Liver (tissue), 9 donors: ENCODE data around the gene CLK3. TPM values are rescaled to one million over a fixed set of nuclear protein-coding genes. Genes with fewer than 3 reads are reported as not detected.

Experiments used
- DNase-seq: peaks from one replicate; pipeline ENCODE4 v3.0.0-alpha.2; 2017; ENCODE audit warnings: low spot score
- H3K27ac ChIP-seq, 2 donors: one replicate each; pipeline ENCODE4 v1.7.0; 2013; ENCODE audit warnings: inconsistent platforms in 2 of 2, low read length in 2 of 2, control low read depth in 1 of 2, low read depth in 1 of 2, mild to moderate bottlenecking in 1 of 2
- H3K27me3 ChIP-seq, 4 donors: one replicate each; pipeline versions ENCODE4 v1.6.1 to v1.7.0; 2013; ENCODE audit warnings: low read length in 3 of 4, inconsistent platforms in 1 of 4, mild to moderate bottlenecking in 1 of 4, moderate library complexity in 1 of 4; ENCODE audit not compliant: control insufficient read depth in 4 of 4, insufficient read depth in 4 of 4
- H3K36me3 ChIP-seq, 4 donors: one replicate each; pipeline versions ENCODE4 v1.6.1 to v1.7.0; 2013; ENCODE audit warnings: low read length in 3 of 4, mild to moderate bottlenecking in 3 of 4, low read depth in 1 of 4, moderate library complexity in 1 of 4; ENCODE audit not compliant: control insufficient read depth in 4 of 4, insufficient read depth in 3 of 4
- H3K4me1 ChIP-seq, 4 donors: one replicate each; pipeline versions ENCODE4 v1.6.1 to v1.7.0; 2013; ENCODE audit warnings: low read length in 3 of 4, mild to moderate bottlenecking in 3 of 4, moderate library complexity in 1 of 4; ENCODE audit not compliant: control insufficient read depth in 4 of 4, insufficient read depth in 4 of 4
- H3K4me3 ChIP-seq, 3 donors: one replicate each; pipeline versions ENCODE4 v1.6.1 to v1.7.0; 2013; ENCODE audit warnings: low read length in 3 of 3, control low read depth in 1 of 3, low read depth in 1 of 3, mild to moderate bottlenecking in 1 of 3
- H3K9ac ChIP-seq, 2 donors: one replicate each; pipeline ENCODE4 v1.7.0; 2013; ENCODE audit warnings: low read length in 2 of 2, mild to moderate bottlenecking in 2 of 2, moderate library complexity in 2 of 2, control low read depth in 1 of 2, low read depth in 1 of 2
- H3K9me3 ChIP-seq, 4 donors: one replicate each; pipeline versions ENCODE4 v1.6.1 to v1.7.0; 2013; ENCODE audit warnings: low read length in 3 of 4; ENCODE audit not compliant: control insufficient read depth in 4 of 4
- ATF3 ChIP-seq: IDR thresholded peaks from 2 replicates; pipeline ENCODE4 v1.6.1; 2016; ENCODE audit warnings: antibody characterized with exemption
- CTCF ChIP-seq: fragments of 150-350 bp; IDR thresholded peaks from 2 replicates; pipeline ENCODE4 v1.5.1; 2017; ENCODE audit warnings: improper control_type of control experiment, low read depth, low read length; ENCODE audit not compliant: missing input control
- EGR1 ChIP-seq, 2 donors: IDR thresholded peaks; 2 replicates each; pipeline ENCODE4 v1.6.1; 2016 to 2018; ENCODE audit warnings: antibody characterized with exemption in 2 of 2, low read depth in 2 of 2
- FOXA2 ChIP-seq: IDR thresholded peaks from 2 replicates; pipeline ENCODE4 v1.6.1; 2016; ENCODE audit warnings: antibody characterized with exemption
- GABPA ChIP-seq, 2 donors: IDR thresholded peaks in 1 of 2; conservative IDR thresholded peaks in 1 of 2; 2 replicates each; pipeline ENCODE4 v1.6.1; 2016; ENCODE audit warnings: antibody characterized with exemption in 2 of 2, mild to moderate bottlenecking in 1 of 2, moderate library complexity in 1 of 2
- HNF4A ChIP-seq, 2 donors: conservative IDR thresholded peaks; 2 replicates each; pipeline ENCODE4 v1.6.1; 2016; ENCODE audit warnings: antibody characterized with exemption in 2 of 2, mild to moderate bottlenecking in 2 of 2
- HNF4G ChIP-seq: IDR thresholded peaks from 2 replicates; pipeline ENCODE4 v1.6.1; 2016; ENCODE audit warnings: antibody characterized with exemption
- JUND ChIP-seq, 2 donors: IDR thresholded peaks; 2 replicates each; pipeline ENCODE4 v1.6.1; 2016; ENCODE audit warnings: antibody characterized with exemption in 2 of 2
- NR2F2 ChIP-seq: IDR thresholded peaks from 2 replicates; pipeline ENCODE4 v1.6.1; 2016; ENCODE audit warnings: antibody characterized with exemption
- RAD21 ChIP-seq, 2 donors: IDR thresholded peaks; 2 replicates each; pipeline ENCODE4 v1.6.1; 2016; ENCODE audit warnings: antibody characterized with exemption in 2 of 2, mild to moderate bottlenecking in 2 of 2
- RXRA ChIP-seq, 2 donors: IDR thresholded peaks; 2 replicates each; pipeline ENCODE4 v1.6.1; 2017 to 2018; ENCODE audit warnings: antibody characterized with exemption in 2 of 2, mild to moderate bottlenecking in 1 of 2
- SP1 ChIP-seq: IDR thresholded peaks from 2 replicates; pipeline ENCODE4 v1.6.1; 2018; ENCODE audit warnings: antibody characterized with exemption, mild to moderate bottlenecking
- TAF1 ChIP-seq: conservative IDR thresholded peaks from 2 replicates; pipeline ENCODE4 v1.6.1; 2016; ENCODE audit warnings: antibody characterized with exemption, mild to moderate bottlenecking
- YY1 ChIP-seq: IDR thresholded peaks from 2 replicates; pipeline ENCODE4 v1.6.1; 2016; ENCODE audit warnings: antibody characterized with exemption, mild to moderate bottlenecking
- WGBS: extraction: QIAGEN DNeasy Blood & Tissue Kit; methylation state at CpG from one replicate; pipeline ENCODE4 v1.1.7; 2013; 5-methylcytosine and 5-hydroxymethylcytosine counted together
- polyA plus RNA-seq, 2 donors: library from polyadenylated mRNA; stranded (reverse) in 1 of 2; unstranded in 1 of 2; fragments of 200-250 nt in 1 of 2; fragments of >200 nt in 1 of 2; fragmentation: Nextera tagmentation in 1 of 2; extraction: Ambion mirVana in 1 of 2; gene quantifications; one replicate each; pipeline versions ENCODE4 v1.2.1 to v1.2.3, GENCODE V29; 2013 to 2015
- total RNA-seq, 2 donors: library from RNA; depleted of rRNA; stranded (reverse); fragments of >200 nt; gene quantifications; one replicate each; pipeline ENCODE4 v1.2.3, GENCODE V29; 2014
- TF ChIP-seq, protein P1 (sequence below): IDR thresholded peaks from 2 replicates; pipeline ENCODE4 v1.6.1; 2016; ENCODE audit warnings: antibody characterized with exemption, mild to moderate bottlenecking
- TF ChIP-seq, protein P2 (sequence below): IDR thresholded peaks from 2 replicates; pipeline ENCODE4 v1.6.1; 2016; ENCODE audit warnings: antibody characterized with exemption
- TF ChIP-seq, protein P3 (sequence below): IDR thresholded peaks from 2 replicates; pipeline ENCODE4 v1.6.1; 2016; ENCODE audit warnings: antibody characterized with exemption
- donor health status: healthy.
- donor health status: healthy.
- donor health status: healthy.
- donor health status: healthy.
- donor health status: healthy.

CLK3 gene
- total and polyA plus RNA-seq, 4 donors: 20.1 to 66.8 (median 28.4) TPM

GRCh38 chr15:74626336-74626735 is 10.7 kb downstream of the CLK3 start (continued):
- TF ChIP-seq, protein P1, sequence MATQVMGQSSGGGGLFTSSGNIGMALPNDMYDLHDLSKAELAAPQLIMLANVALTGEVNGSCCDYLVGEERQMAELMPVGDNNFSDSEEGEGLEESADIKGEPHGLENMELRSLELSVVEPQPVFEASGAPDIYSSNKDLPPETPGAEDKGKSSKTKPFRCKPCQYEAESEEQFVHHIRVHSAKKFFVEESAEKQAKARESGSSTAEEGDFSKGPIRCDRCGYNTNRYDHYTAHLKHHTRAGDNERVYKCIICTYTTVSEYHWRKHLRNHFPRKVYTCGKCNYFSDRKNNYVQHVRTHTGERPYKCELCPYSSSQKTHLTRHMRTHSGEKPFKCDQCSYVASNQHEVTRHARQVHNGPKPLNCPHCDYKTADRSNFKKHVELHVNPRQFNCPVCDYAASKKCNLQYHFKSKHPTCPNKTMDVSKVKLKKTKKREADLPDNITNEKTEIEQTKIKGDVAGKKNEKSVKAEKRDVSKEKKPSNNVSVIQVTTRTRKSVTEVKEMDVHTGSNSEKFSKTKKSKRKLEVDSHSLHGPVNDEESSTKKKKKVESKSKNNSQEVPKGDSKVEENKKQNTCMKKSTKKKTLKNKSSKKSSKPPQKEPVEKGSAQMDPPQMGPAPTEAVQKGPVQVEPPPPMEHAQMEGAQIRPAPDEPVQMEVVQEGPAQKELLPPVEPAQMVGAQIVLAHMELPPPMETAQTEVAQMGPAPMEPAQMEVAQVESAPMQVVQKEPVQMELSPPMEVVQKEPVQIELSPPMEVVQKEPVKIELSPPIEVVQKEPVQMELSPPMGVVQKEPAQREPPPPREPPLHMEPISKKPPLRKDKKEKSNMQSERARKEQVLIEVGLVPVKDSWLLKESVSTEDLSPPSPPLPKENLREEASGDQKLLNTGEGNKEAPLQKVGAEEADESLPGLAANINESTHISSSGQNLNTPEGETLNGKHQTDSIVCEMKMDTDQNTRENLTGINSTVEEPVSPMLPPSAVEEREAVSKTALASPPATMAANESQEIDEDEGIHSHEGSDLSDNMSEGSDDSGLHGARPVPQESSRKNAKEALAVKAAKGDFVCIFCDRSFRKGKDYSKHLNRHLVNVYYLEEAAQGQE: no peak
- TF ChIP-seq SP1 (no peak), ATF3 (no peak), TAF1 (no peak), RAD21 (IDR thresholded peaks at IDR 0.05) (no peak), HNF4G (no peak), YY1 (no peak)

- H3K9me3 ChIP-seq: no peaks in the 10 kb centered on the region
- WGBS: 89% methylated on average over 10 of the region's 10 CpGs
- DNase-seq: no peak
- H3K9ac ChIP-seq: no peak overlapping the region
- no peak overlapping the region for H3K4me3 ChIP-seq
- no peak overlapping the region for H3K27ac ChIP-seq
- H3K27me3 ChIP-seq: no peaks in the 10 kb centered on the region
- peaks cover 38 to 88% (median 73%) of the 10 kb centered on the region in 4 donors for H3K36me3 ChIP-seq
- peaks cover 2 to 14% (median 7%) of the 10 kb centered on the region in 4 donors for H3K4me1 ChIP-seq
- TF ChIP-seq EGR1 (IDR thresholded peaks at IDR 0.05; ENCODE audit: low read depth in 2 of 2) (no peak), FOXA2 (no peak), SP1 (no peak), HNF4G (no peak), ATF3 (no peak), RXRA (IDR thresholded peaks at IDR 0.05) (no peak), JUND (IDR thresholded peaks at IDR 0.05) (no peak), TAF1 (no peak), CTCF (no peak), GABPA (IDR thresholded peaks at IDR 0.05 in 1 of 2, conservative IDR thresholded peaks at IDR 0.05 in 1 of 2) (no peak), HNF4A (conservative IDR thresholded peaks at IDR 0.05) (no peak), YY1 (no peak), NR2F2 (no peak)
- TF ChIP-seq, protein P2, sequence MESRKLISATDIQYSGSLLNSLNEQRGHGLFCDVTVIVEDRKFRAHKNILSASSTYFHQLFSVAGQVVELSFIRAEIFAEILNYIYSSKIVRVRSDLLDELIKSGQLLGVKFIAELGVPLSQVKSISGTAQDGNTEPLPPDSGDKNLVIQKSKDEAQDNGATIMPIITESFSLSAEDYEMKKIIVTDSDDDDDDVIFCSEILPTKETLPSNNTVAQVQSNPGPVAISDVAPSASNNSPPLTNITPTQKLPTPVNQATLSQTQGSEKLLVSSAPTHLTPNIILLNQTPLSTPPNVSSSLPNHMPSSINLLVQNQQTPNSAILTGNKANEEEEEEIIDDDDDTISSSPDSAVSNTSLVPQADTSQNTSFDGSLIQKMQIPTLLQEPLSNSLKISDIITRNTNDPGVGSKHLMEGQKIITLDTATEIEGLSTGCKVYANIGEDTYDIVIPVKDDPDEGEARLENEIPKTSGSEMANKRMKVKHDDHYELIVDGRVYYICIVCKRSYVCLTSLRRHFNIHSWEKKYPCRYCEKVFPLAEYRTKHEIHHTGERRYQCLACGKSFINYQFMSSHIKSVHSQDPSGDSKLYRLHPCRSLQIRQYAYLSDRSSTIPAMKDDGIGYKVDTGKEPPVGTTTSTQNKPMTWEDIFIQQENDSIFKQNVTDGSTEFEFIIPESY: no peak
- TF ChIP-seq, protein P3, sequence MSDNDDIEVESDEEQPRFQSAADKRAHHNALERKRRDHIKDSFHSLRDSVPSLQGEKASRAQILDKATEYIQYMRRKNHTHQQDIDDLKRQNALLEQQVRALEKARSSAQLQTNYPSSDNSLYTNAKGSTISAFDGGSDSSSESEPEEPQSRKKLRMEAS: no peak
- TF ChIP-seq, protein P1: no peak
Observed at GRCh38 chr15:74626752-74627692, 11.4 kb downstream of the CLK3 start.
